HuH-7.5 (cell line): ENCODE measurements around the gene RPS3.
A peak's percentile ranks its signal among the peaks of the same experiment; 100 is the strongest.
"Not testable (repeated sequence)": the region's sequence is repeated elsewhere in the genome, so short reads cannot be mapped to it uniquely, and the experiment has no call there.

Experiments
- DNase-seq: peaks from one replicate; pipeline ENCODE4 v3.0.0; 2011; ENCODE audit warnings: low spot score

Gene RPS3

DNA sequence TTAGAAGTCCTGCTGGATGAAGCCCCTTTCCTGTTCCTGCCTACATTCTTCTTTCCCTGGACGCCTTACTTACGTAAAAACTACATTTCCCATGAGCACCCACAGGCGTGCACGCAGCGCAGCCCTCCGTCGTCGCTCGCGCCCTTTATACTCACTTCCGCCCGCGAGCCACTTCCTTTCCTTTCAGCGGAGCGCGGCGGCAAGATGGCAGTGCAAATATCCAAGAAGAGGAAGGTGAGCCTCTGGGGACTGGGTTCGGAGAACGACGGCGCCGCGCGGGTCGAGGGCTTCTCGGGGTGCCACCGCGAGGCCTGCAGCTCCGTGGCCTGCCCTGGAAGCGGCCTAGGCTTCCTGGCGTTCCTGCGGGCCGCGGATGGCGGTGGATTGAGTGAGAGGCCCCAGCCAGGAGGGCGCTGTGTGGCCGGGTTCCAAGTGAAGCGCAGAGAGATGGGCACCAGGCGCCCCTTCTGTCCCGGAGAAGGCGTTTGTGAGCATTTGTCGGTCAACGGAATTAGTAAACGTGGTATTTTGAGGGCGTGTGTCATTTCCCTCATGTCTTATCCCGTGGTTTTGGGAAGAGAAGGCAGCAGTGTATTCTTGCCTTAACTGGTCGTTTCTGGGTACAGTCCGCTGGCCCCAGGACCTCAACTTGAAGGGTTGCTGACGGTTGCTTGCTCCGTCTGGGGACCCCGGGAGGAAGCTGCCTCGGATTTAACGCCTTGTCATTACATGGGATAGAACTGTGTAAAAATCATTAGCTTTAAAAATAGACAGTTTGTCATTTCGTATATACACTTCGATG lies at the start of gene RPS3:
Gene RPS3 (plus strand): TSS at position 175 of the 802 bp plus-strand sequence. CDS start 30 bp downstream, at position 205.
- DNase-seq = peak; percentile 79

DNA sequence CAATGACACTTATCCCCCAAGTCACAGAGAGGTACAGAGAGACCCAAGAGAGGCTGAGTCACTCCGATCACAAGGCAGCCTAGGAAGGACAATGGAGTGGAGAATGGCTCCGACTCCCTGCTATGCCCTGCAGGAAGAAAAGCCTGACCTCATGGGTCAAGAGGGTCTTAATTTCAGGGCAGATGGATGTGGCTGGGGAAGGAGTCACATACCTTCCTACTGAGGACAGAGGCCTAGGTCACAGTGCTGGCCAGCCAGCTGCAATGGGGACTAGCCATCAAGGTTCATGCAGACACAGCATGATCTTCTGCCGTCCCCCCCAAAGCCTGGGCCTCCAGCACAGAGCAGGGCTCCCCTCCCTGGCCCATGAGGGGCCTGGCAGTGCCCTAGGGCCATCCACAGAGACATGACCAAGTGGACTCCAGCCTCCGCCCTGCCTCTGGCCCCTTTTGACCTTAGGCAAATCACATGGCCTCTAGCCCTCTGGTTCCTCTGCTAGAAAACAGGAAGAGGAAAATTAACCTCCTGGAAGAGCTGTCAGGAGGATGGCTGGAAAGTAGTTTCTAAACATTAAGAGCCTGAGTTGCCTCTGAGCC lies 49.7 kb upstream of the RPS3 start:
- no peak for DNase-seq

DNA sequence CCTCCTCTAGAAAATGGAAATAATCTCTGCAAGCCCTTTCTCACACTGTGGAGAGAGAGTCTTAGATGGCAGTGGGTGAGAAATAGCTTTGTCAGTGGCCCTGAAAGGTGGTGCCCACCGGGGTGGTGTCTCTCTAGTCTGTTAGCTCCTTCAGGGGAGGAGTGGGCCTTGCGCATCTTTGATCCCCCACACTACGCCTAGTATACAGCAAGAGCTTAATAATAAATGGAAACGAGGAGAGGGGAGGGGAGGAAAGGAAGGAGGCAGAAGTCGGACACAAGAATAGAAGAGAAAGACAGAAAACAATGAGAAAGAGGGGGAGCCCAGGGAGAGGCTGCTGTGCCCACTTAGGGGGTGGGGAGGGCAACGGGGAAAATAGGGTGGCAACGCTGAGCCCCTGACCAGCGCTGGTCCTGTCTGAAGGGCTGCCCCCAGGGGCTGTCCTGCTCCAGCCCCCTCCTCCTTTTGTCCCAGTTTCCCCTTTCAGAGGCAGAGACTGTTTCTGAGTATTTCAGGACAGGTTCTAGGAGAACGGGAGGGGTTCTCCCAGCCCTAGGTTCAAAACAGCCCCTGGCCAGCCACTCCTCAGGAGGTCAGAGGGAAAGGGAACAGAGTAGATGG lies 49.1 kb upstream of the RPS3 start:
- no peak for DNase-seq

DNA sequence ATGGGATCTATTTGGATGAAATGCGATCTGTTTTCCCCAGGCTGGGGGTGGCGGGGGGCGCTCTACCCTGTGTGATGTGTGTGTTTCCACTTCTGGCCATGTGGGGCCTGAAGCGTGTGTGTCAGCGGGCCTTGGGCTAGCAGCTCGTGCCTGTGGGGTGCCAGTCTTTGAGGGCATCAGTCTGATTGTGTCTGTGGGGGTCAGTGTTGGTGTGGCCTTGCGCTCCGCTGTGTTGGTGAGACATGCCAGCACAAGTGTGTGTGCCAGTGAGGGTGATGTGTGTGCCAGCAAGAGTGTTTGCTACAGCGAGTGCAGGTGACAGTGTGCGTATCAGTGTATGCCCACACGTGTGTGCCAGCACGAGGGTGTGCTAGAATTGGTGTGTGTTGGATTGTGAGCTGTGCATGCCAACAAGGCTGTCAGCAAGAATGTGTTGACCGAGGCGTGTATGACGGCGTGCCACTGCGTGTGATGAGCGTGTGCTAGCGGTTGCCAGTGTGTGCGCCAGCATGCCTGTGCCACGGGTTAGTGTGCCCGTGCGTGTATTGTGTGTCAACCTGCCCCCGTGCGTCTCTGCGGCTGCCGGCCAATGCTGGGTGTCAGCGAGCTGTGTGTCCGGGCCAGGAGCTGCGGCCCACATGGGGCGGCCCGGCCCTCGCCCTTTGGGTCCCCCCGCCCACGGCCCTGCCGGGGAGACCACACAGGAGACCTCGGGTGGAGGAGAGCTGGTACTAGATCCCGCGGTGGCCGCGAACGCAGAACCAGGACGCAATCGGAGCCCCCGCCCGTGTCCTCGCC lies 48.4 kb upstream of the RPS3 start:
- DNase-seq = no peak

DNA sequence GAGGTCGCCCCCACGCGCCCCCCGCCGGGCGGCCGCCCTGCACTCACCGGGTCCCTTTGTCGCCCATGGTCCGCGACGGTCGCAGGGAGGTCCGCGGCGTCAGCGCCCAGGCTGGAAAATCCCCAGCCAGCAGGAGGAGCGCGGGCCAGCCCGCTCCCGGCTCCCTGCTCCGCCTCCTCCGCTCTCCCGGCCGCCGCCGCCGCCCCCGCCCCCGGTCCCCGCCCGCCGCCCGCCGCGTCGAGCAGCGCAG lies 47.9 kb upstream of the RPS3 start, which contains the start of gene ARRB1:
Gene ARRB1 (minus strand): TSS at position 121 of the 250 bp plus-strand sequence. CDS start 54 bp downstream, at position 67.
- peak; percentile 79 for DNase-seq

DNA sequence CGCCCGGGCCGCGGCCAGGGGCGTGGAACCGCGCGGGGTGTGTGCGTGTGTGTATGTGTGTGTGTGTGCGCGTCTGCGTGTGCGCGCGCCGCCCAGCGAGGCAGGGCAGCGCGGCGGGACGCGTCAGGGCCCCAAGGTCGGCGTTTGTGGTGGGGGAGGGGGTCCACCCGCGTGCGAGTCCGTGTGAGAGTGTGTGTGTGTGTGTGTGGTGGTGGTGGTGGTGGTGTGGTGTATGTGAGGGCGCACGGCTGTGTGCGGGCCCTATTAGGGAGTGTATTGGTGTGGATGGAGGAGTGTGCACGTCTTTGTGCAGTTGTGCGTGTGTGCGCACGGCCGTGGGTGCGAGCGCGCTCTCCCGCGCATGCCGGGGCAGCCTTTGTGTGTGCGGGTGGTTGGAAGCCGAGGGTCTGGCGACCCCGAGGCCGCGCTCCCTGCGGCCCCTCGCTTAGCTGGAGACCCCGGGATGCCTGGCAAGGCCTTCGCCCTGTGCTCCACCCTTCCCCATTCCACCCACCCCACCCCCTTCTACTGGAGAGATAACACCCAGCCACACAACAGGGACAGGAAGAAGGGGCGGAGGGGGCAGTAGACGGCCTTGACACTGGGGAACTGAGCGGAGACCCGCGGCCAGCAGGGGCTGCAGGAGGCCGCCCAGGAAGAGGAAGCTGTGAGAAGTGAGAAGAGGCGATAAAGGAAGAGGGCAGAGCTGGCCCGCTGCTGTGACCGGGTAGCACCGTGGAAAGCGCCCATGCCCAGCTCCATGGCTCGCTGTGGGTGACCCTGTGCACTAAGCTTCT lies 47.3 kb upstream of the RPS3 start:
- DNase-seq = peak; percentile 84

DNA sequence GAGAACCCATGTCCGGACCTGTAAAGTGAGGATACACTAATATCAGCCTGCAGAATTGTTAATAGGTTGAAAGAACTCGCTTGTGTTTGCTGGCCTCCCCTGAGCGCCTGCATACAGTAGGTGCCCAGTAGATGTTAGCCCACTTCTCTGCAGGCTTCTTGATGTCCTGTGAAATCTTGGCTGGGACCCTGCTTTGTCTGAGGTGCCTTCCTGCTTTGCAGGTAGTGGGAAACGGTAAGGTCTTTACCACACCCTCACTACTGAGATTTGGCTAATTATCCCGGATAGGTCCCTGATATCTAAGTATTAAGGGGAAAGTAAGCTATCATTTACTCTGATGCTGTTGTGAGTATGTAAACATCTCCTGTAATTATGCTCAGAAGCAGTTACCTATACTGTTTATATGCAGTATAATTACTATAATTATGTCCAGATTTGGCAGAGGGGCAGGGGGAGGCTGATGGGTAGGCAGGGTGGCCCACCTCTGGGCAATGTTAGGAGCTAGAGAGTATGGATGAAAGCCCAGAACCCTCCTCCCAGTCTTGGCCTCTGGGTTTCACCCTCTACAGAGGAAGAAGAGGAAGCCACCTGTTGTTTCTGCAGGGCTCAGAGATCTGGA lies 46.6 kb upstream of the RPS3 start:
- DNase-seq = no peak

DNA sequence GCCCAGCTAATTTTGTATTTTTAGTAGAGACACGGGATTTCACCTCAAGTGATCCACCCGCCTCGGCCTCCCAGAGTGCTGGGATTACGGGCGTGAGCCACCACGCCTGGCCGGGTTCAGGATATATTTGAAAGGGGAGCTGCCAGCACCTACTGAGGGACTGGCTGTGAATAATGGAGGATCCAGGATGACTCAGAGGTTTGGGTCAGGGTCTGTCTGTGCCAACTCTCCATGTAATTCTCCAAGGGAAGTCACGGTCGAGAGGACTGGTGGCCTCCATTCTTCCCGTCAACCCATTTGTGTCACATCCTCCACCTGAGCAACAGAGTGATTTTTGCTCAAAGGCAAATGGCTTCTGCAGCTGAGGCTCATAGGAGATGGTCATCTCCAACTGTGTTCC lies 44.3 kb upstream of the RPS3 start:
- no peak for DNase-seq

DNA sequence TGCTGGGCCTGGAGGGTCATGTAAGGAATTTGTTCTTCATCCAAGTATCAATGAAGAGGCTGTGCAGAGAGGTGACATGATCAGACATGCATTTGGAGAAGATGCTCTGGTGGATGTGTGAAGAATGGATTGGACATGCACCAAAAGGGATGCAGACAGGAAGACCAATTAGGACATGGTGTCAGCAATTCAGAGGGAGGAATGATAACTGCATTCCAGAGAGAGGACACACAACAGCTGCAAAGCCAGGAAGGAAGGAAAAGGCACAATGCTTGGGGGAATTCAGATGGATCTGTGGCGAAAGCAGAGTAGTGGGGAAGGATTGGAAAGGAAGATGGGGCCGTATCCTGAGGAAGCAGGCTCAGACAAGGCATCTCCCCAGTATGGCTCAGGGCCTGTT lies 42.7 kb upstream of the RPS3 start:
- DNase-seq = no peak

DNA sequence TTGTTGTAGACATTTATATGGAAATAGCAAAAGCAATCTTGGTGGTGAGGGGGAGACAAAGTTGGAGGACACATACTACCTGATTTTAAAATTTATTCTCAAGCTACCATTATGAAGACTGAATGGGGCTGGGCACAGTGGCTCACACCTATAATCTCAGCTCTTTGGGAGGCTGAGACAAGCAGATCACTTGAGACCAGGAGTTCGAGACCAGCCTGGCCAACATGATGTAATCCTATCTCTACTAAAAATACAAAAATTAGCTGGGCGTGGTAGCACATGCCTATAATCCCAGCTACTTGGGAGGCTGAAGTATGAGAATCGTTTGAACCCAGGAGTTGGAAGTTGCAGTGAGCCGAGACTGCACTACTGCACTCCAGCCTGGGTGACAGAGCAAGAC lies 37.0 kb upstream of the RPS3 start:
- DNase-seq = not testable (repeated sequence)

DNA sequence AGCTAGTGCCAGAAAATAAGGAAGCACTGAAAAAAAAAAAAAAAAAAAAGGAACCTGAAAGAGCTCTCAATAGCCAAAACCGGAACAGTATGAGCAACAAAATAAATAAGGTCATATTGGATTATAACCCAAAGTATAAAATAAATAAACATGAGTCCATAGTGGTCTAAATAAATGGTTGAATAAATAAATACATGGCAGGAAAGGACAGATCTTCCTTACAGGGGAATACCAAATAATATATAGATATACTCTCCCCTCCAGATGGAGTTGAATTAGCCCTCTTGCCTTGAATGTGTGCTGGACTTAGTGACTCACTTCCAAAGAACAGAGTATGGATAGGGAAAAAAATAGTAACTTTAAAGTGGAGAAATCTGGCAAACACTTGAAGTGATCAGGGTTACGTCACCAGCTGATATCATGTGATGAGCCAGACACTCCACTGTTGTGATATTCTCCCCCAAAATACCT lies 33.6 kb upstream of the RPS3 start:
- no peak for DNase-seq

DNA sequence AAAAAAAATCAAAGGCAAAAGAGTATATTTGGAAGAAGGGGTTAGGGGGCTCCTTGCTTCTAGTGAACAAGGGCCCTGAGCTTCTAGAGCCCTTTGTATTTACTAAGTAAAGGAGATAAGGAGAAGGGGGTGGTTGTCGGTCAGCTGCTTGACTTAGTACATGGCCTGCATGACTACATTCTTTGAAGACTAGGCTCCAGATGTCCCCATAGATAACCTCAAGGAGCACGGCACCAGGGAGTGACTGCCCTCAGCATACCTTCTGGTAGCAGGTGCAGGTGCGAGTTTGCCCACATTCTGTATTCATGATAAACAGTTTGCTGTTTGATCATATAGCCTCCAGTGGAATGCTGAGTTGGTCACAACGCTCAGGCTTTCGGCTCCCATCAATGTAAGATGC lies 32.5 kb upstream of the RPS3 start:
- DNase-seq = not testable (repeated sequence)

DNA sequence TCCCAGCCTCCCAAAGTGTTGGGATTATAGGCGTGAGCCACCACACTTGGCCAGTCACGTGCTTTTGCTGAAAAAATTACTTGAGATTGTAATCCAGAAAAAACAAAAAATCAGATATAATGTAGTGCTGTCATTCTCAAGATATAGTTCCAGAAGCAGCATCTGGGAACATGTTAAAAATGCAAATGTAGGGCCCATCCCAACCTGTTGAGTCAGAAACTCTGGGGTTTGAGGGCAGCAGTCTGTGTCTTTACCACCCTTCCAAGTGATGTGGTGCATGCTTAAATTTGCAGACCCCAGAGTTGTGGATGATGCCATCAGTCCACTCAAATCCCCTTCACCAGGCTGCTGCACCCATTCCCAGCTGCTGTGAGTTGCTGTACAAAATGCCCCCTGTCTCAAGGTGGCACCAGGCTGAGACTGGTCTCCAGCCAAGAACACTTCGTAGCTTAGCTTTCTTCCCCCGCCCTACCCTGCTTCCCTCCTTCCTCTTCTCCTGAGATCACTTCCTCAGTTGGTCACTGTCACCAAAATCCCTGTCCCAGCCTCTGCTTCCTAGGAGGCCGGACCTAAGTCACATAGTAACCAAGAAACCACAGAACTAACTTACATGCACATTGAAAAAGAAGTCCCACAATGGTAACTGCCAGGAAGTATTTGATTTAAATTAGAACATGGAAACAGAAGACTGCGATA lies 29.6 kb upstream of the RPS3 start:
- DNase-seq = no peak

DNA sequence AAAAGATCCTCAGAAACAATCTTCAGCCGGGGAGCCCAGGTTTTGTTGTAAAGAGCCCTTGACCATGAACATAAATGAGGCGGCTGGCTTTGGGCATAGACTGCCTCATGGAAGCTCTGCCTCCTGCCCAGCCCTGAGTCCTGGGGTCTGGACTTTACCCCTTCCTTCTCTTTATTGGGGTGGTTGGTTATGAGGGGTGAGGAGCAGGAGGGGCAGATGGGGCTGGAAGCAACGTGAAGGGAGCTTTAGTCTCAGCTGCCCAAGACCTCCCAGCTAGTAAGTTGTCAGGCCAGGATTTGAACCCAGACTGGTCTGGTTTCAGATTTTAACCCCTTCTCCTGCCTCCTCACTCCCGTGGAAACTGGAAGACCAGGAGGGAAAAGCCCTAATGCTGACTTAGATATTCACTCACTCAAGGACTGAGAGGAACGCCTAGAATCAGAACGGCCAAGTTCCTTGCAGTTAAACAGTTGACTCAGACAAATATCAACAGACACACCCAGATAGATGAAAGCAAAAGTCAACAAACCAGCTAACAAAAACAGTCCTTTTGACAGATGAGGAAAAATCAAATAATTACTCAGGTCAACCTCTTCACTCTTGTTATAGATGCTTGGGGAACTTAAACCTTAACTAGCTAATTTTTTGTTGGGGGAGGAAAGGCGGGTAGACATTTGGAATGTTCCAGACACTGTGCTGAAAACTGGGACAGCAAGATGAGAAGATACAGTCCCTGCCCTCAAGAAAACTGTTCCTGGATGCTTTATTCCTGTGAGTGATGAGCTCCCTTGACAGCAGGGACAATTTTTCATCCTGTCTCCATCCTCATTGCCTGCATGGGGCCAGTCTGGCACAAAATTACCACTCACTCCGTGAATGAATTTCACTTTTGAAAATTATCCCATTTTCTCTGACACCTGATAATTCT lies 27.1 kb upstream of the RPS3 start:
- DNase-seq = peak; percentile 22

DNA sequence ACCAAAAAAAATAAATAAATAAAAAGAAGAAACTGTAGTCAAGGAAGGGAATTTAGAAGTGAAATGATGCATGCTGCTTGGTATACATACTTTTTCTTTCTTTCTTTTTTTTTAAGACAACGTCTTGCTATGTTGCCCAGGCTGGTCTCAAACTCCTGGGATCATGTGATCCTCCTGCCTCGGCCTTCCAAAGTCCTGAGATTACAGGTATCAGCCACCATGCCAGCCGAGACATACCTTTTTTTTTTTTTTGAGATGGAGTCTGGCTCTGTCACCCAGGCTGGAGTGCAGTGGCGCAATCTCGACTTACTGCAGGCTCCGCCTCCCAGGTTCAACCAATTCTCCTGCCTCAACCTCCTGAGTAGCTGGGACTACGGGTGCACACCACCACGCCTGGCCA lies 26.1 kb upstream of the RPS3 start:
- DNase-seq = no peak

DNA sequence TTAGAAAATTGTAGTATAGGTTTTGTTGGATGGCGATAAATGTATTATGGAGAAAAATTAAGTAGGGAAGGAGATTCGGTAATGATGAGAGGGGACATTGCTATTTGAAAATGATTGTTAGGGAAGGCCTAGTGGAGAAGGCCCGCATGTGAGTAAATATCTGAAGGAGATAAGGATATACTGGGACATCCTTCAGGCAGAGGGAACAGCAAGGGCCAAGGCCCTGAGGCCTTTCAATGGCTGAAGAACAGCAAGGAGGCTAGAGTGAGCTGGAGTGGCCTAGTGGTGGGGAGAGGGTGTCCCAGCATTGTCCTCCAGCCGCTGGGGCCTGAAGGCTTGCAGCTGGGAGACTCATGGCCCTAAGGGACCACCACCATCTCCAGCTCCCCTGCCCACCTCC lies 24.7 kb upstream of the RPS3 start:
- no peak for DNase-seq

DNA sequence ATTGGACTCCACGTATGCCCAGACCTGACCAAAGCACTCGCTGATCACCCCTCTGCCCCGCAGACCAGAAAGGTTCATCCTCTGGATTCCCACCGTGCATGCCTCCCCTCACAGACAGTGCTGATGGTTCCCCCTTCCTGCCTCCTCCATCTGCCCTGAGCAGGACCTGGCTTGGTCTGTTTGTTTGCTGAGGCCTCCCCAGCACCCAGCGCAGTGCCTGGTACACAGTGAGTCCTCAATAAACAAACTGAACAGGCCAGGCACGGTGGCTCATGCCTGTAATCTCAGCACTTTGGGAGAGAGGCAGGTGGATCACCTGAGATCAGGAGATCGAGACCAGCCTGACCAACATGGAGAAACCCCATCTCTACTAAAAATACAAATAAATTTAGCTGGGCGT lies 23.7 kb upstream of the RPS3 start:
- DNase-seq = no peak

DNA sequence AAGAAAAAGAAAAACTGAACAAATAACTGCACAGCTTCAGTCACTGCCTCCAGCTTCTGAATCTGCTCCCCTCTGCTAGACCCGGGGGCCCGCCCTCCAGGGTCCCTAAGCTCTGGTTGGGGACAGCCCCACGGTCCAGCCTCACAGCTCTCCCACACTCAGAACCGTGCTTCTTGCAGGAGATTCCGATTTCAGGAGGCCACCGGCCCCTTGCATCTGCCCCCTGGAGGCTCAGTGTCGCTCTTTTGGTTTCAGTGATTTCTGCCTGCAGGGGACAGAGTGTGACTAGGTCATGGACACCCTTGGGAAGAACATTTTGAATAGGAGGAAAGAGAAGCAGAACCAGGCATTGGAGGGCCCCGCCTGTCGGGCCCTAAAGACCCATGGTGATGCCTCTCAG lies 23.1 kb upstream of the RPS3 start:
- DNase-seq = no peak

DNA sequence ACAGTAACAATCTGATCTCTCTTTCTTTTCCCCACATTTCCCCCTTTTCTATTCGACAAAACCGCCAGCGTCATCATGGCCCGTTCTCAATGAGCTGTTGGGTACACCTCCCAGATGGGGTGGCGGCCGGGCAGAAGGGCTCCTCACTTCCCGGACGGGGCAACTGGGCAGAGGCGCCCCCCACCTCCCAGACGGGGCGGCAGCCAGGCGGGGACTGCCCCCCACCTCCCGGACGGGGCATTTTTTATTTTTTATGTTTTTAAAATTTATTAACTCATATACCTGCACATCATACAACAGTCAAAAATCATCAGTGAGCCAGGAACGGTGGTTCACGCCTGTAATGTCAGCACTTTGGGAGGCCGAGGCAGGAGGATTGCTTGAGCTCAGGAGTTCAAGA lies 20.5 kb upstream of the RPS3 start:
- not testable (repeated sequence) for DNase-seq

DNA sequence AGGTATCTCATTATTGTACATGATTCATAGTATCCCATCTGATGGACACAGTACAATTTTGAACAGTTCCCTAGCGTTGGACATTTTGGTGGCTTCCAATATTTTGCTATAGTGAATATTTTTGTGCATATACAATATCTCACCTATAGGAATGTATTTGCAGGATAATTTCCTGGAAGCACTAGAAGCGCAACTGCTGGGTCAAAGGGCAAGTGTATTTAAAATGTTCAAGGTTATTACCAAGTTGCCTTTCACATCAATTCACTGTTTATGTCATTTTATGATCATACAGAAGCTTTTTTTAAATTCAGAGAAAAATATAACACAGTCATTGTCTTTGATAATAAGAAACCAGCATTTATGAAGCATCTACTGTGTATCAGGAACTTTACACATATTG lies 19.1 kb upstream of the RPS3 start:
- DNase-seq = no peak
